ENCODE data around the gene ZNF785. TPM values are rescaled to one million over a fixed set of nuclear protein-coding genes. Genes with fewer than 3 reads are reported as not detected.
A peak's percentile ranks its signal among the peaks of the same experiment; 100 is the strongest.

The ZNF785 gene
- total and polyA plus RNA-seq, 2 of the 13 experiments (the other 11 are each of a cell fraction or from before 2014, with no cell fraction given): 0.01 TPM; not detected in 1

GRCh38 chr16:30541502-30542329, 43.8 kb downstream of the ZNF785 start (continued):
- TF ChIP-seq ZBTB34 (CRISPR knock-in tag; IDR thresholded peaks at IDR 0.05): 0 out of 2 replicates have a peak, but pooled peaks have one; percentile 60
- TF ChIP-seq CEBPG (CRISPR knock-in tag; IDR thresholded peaks at IDR 0.05): peak; percentile 64; the same call in 1 of the 2 replicates
- TF ChIP-seq MAZ (IDR thresholded peaks at IDR 0.05; ENCODE audit: borderline replicate concordance, low read depth, low read length): no peak
- 0 out of 2 replicates have a peak, but pooled peaks have one; percentile 2 for TF ChIP-seq MAZ (CRISPR knock-in tag; IDR thresholded peaks at IDR 0.05; ENCODE audit: low read depth)
- TF ChIP-seq ZSCAN29 (CRISPR knock-in tag; conservative IDR thresholded peaks at IDR 0.05): 0 out of 2 replicates have a peak, but pooled peaks have one; percentile 43
- TF ChIP-seq ZBTB7B (CRISPR knock-in tag; IDR thresholded peaks at IDR 0.05): peak; percentile 34; the same call in 1 of the 2 replicates
- no peak for TF ChIP-seq E2F5 (CRISPR knock-in tag; conservative IDR thresholded peaks at IDR 0.05)
- 0 out of 2 replicates have a peak, but pooled peaks have one; percentile 46 for TF ChIP-seq MEIS1 (CRISPR knock-in tag; IDR thresholded peaks at IDR 0.05; ENCODE audit: borderline replicate concordance)
- 0 out of 2 replicates have a peak, but pooled peaks have one; percentile 13 for TF ChIP-seq GMEB1 (CRISPR knock-in tag; IDR thresholded peaks at IDR 0.05; ENCODE audit: borderline replicate concordance)
- TF ChIP-seq MBNL3 (CRISPR knock-in tag; conservative IDR thresholded peaks at IDR 0.05): no peak
- TF ChIP-seq ZNF766 (CRISPR knock-in tag; IDR thresholded peaks at IDR 0.05; ENCODE audit: borderline replicate concordance): no peak
- TF ChIP-seq MED1 (CRISPR knock-in tag; IDR thresholded peaks at IDR 0.05): peak; percentile 23; the same call in 1 of the 2 replicates
- TF ChIP-seq NR2C2 (CRISPR knock-in tag; IDR thresholded peaks at IDR 0.05; ENCODE audit: borderline replicate concordance): 0 out of 2 replicates have a peak, but pooled peaks have one; percentile 12
- 0 out of 2 replicates have a peak, but pooled peaks have one; percentile 42 for TF ChIP-seq ZNF598 (CRISPR knock-in tag; IDR thresholded peaks at IDR 0.05; ENCODE audit: borderline replicate concordance)
- no peak for TF ChIP-seq ZNF839 (CRISPR knock-in tag; IDR thresholded peaks at IDR 0.05; ENCODE audit: borderline replicate concordance)
- peak; percentile 8; the same call in 1 of the 2 replicates for TF ChIP-seq ZNF564 (CRISPR knock-in tag; IDR thresholded peaks at IDR 0.05)
- no peak for TF ChIP-seq POLR2G (IDR thresholded peaks at IDR 0.05; ENCODE audit: low read depth, low read length)
- peak; percentile 25; the same call in 1 of the 2 replicates for TF ChIP-seq SOX5 (CRISPR knock-in tag; IDR thresholded peaks at IDR 0.05; ENCODE audit: borderline replicate concordance)
- no peak for TF ChIP-seq ZNF770 (CRISPR knock-in tag; IDR thresholded peaks at IDR 0.05)
- TF ChIP-seq SRSF4 (IDR thresholded peaks at IDR 0.05; ENCODE audit: low read depth, low read length, poor library complexity, severe bottlenecking): no peak
